Measurements from ENCODE around the gene ANKHD1. TPM values are rescaled to one million over a fixed set of nuclear protein-coding genes. Genes with fewer than 3 reads are reported as not detected.
A peak's percentile ranks its signal among the peaks of the same experiment; 100 is the strongest.

ANKHD1 gene
- total and polyA plus RNA-seq, 9 of the 15 experiments (the other 6 are each of a cell fraction or from before 2014, with no cell fraction given), result 38.9 to 138 (median 78.7) TPM

GRCh38 chr5:140401362-140402257, at the start of gene ANKHD1 (continued):
- TF ChIP-seq HDAC1 (IDR thresholded peaks at IDR 0.05) (peak in 1 of 2 experiments; percentile 86; a peak in 2 of 4 replicates), SAFB (IDR thresholded peaks at IDR 0.05; ENCODE audit: borderline replicate concordance, low read depth, low read length) (no peak), SRF (CRISPR knock-in tag; IDR thresholded peaks at IDR 0.05) (0 out of 4 replicates have a peak, but pooled peaks of 1 of the 2 experiments have one; percentile 44), POLR3G (IDR thresholded peaks at IDR 0.05; ENCODE audit: extremely low read depth, insufficient read length, insufficient replicate concordance) (no peak), KDM1A (IDR thresholded peaks at IDR 0.05) (no peak), ZNF77 (CRISPR knock-in tag; IDR thresholded peaks at IDR 0.05) (no peak), COPS2 (conservative IDR thresholded peaks at IDR 0.05) (no peak), NCOR1 (IDR thresholded peaks at IDR 0.05) (no peak), ZNF609 (CRISPR knock-in tag; IDR thresholded peaks at IDR 0.05; ENCODE audit: borderline replicate concordance) (0 out of 2 replicates have a peak, but pooled peaks have one; percentile 32), ELF2 (CRISPR knock-in tag; IDR thresholded peaks at IDR 0.05) (no peak), CHD2 (IDR thresholded peaks at IDR 0.05; ENCODE audit: low read depth, low read length) (peak; percentile 93)
- TF ChIP-seq, protein P1, sequence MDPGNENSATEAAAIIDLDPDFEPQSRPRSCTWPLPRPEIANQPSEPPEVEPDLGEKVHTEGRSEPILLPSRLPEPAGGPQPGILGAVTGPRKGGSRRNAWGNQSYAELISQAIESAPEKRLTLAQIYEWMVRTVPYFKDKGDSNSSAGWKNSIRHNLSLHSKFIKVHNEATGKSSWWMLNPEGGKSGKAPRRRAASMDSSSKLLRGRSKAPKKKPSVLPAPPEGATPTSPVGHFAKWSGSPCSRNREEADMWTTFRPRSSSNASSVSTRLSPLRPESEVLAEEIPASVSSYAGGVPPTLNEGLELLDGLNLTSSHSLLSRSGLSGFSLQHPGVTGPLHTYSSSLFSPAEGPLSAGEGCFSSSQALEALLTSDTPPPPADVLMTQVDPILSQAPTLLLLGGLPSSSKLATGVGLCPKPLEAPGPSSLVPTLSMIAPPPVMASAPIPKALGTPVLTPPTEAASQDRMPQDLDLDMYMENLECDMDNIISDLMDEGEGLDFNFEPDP (CRISPR knock-in tag; IDR thresholded peaks at IDR 0.05), result no peak
- TF ChIP-seq, protein P2, sequence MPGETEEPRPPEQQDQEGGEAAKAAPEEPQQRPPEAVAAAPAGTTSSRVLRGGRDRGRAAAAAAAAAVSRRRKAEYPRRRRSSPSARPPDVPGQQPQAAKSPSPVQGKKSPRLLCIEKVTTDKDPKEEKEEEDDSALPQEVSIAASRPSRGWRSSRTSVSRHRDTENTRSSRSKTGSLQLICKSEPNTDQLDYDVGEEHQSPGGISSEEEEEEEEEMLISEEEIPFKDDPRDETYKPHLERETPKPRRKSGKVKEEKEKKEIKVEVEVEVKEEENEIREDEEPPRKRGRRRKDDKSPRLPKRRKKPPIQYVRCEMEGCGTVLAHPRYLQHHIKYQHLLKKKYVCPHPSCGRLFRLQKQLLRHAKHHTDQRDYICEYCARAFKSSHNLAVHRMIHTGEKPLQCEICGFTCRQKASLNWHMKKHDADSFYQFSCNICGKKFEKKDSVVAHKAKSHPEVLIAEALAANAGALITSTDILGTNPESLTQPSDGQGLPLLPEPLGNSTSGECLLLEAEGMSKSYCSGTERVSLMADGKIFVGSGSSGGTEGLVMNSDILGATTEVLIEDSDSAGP (CRISPR knock-in tag; IDR thresholded peaks at IDR 0.05), result no peak
- TF ChIP-seq, protein P3, sequence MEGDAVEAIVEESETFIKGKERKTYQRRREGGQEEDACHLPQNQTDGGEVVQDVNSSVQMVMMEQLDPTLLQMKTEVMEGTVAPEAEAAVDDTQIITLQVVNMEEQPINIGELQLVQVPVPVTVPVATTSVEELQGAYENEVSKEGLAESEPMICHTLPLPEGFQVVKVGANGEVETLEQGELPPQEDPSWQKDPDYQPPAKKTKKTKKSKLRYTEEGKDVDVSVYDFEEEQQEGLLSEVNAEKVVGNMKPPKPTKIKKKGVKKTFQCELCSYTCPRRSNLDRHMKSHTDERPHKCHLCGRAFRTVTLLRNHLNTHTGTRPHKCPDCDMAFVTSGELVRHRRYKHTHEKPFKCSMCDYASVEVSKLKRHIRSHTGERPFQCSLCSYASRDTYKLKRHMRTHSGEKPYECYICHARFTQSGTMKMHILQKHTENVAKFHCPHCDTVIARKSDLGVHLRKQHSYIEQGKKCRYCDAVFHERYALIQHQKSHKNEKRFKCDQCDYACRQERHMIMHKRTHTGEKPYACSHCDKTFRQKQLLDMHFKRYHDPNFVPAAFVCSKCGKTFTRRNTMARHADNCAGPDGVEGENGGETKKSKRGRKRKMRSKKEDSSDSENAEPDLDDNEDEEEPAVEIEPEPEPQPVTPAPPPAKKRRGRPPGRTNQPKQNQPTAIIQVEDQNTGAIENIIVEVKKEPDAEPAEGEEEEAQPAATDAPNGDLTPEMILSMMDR (IDR thresholded peaks at IDR 0.05 in 2 of 3, conservative IDR thresholded peaks at IDR 0.05 in 1 of 3; ENCODE audit: insufficient read depth in 2 of 3, low read depth in 1 of 3, low read length in 3 of 3), result peak in 1 of 3 experiments; percentile 15; a peak in 1 of 6 replicates
- TF ChIP-seq, protein P4, sequence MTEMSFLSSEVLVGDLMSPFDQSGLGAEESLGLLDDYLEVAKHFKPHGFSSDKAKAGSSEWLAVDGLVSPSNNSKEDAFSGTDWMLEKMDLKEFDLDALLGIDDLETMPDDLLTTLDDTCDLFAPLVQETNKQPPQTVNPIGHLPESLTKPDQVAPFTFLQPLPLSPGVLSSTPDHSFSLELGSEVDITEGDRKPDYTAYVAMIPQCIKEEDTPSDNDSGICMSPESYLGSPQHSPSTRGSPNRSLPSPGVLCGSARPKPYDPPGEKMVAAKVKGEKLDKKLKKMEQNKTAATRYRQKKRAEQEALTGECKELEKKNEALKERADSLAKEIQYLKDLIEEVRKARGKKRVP (CRISPR knock-in tag; IDR thresholded peaks at IDR 0.05), result 0 out of 2 replicates have a peak, but pooled peaks have one; percentile 29
